Neural cell (in vitro differentiated cells): ENCODE data around the gene RABEP2. TPM values are rescaled to one million over a fixed set of nuclear protein-coding genes. Genes with fewer than 3 reads are reported as not detected.
"Not testable (repeated sequence)": the region's sequence is repeated elsewhere in the genome, so short reads cannot be mapped to it uniquely, and the experiment has no call there.

Experiments
- H2AFZ ChIP-seq: fragments of 200-600, 300-800 bp; sonication (generic), shearing (Covaris generic); 2 replicates; pipeline ENCODE4 v1.6.0; 2014; ENCODE audit warnings: low read depth, mild to moderate bottlenecking, antibody characterized with exemption, low read length, moderate library complexity
- H3F3A ChIP-seq: fragments of 200-600 bp; shearing (Covaris generic); 2 replicates; pipeline ENCODE4 v1.6.1; 2016; ENCODE audit warnings: mild to moderate bottlenecking, moderate library complexity, mixed read lengths, antibody characterized with exemption, low read length; ENCODE audit not compliant: insufficient read depth, poor library complexity, severe bottlenecking
- H3K27ac ChIP-seq: fragments of 200-600, 300-800 bp; sonication (generic), shearing (Covaris generic); 2 replicates; pipeline ENCODE4 v1.5.1; 2014; ENCODE audit warnings: mild to moderate bottlenecking, low read length, moderate library complexity
- H3K27me3 ChIP-seq: fragments of 300-800, 200-600 bp; sonication (generic), shearing (Covaris generic); 2 replicates; pipeline ENCODE4 v1.6.0; 2014; ENCODE audit warnings: mild to moderate bottlenecking, low read depth, low read length, moderate library complexity; ENCODE audit not compliant: insufficient read depth
- H3K36me3 ChIP-seq: fragments of 300-800, 200-600 bp; sonication (generic), shearing (Covaris generic); 2 replicates; pipeline ENCODE4 v1.5.1; 2014; ENCODE audit warnings: mild to moderate bottlenecking, antibody characterized with exemption, low read length, moderate library complexity; ENCODE audit not compliant: insufficient read depth
- H3K4me2 ChIP-seq: fragments of 300-800, 200-600 bp; sonication (generic), shearing (Covaris generic); 2 replicates; pipeline ENCODE4 v1.6.0; 2014; ENCODE audit warnings: mild to moderate bottlenecking, low read length
- H3K4me3 ChIP-seq: fragments of 300-800, 200-600 bp; sonication (generic), shearing (Covaris generic); 2 replicates; pipeline ENCODE4 v1.5.1; 2014; ENCODE audit warnings: mild to moderate bottlenecking, low read length, moderate library complexity
- H3K79me2 ChIP-seq: fragments of 200-600 bp; shearing (Covaris generic); replicated peaks from 2 replicates; pipeline ENCODE4 v1.6.0; 2014; ENCODE audit warnings: mild to moderate bottlenecking, low read length, moderate library complexity; ENCODE audit not compliant: insufficient read depth
- H3K9ac ChIP-seq: fragments of 300-800, 200-600 bp; sonication (generic), shearing (Covaris generic); 2 replicates; pipeline ENCODE4 v1.6.1; 2016; ENCODE audit warnings: mild to moderate bottlenecking, low read length, mixed read lengths
- H3K9me2 ChIP-seq: fragments of 200-600 bp; shearing (Covaris generic); 2 replicates; pipeline ENCODE4 v1.6.1; 2016; ENCODE audit warnings: mild to moderate bottlenecking, low read length, mixed read lengths; ENCODE audit not compliant: insufficient read depth
- H3K9me3 ChIP-seq: fragments of 200-600, 300-800 bp; sonication (generic), shearing (Covaris generic); 2 replicates; pipeline ENCODE4 v1.6.1; 2016; ENCODE audit warnings: mild to moderate bottlenecking, mixed run types, low read length, moderate library complexity, mixed read lengths
- H4K20me1 ChIP-seq: fragments of 200-600 bp; shearing (Covaris generic); 2 replicates; pipeline ENCODE4 v1.6.1; 2016; ENCODE audit warnings: mild to moderate bottlenecking, mixed run types; ENCODE audit not compliant: insufficient read depth
- CTCF ChIP-seq: fragments of 450-650 bp; IDR thresholded peaks from 2 replicates; pipeline ENCODE4 v1.5.1; 2014; ENCODE audit warnings: antibody characterized with exemption, mild to moderate bottlenecking, moderate library complexity; ENCODE audit not compliant: poor library complexity, severe bottlenecking
- EP300 ChIP-seq: fragments of 450-650 bp; conservative IDR thresholded peaks from 2 replicates; pipeline ENCODE4 v1.6.1; 2014; ENCODE audit warnings: antibody characterized with exemption, mild to moderate bottlenecking, moderate library complexity; ENCODE audit not compliant: poor library complexity, severe bottlenecking
- EZH2 ChIP-seq: fragments of 200-600, 300-800 bp; shearing (Covaris generic), sonication (generic); IDR thresholded peaks from 2 replicates; pipeline ENCODE4 v1.6.1; 2014; ENCODE audit warnings: antibody characterized with exemption, low read length, borderline replicate concordance, mild to moderate bottlenecking; ENCODE audit not compliant: insufficient read depth, poor library complexity, severe bottlenecking
- MXI1 ChIP-seq: fragments of 450-650 bp; conservative IDR thresholded peaks from 2 replicates; pipeline ENCODE4 v1.6.1; 2014; ENCODE audit warnings: antibody characterized with exemption, mild to moderate bottlenecking; ENCODE audit not compliant: poor library complexity, severe bottlenecking
- POLR2AphosphoS5 ChIP-seq: IDR thresholded peaks from 2 replicates; pipeline ENCODE4 v1.6.1; 2012
- RAD21 ChIP-seq: fragments of 450-650 bp; conservative IDR thresholded peaks from 2 replicates; pipeline ENCODE4 v1.6.1; 2014; ENCODE audit warnings: antibody characterized with exemption, mild to moderate bottlenecking, moderate library complexity
- REST ChIP-seq: IDR thresholded peaks from 2 replicates; pipeline ENCODE4 v1.6.1; 2012; ENCODE audit warnings: borderline replicate concordance
- SMC3 ChIP-seq: fragments of 450-650 bp; conservative IDR thresholded peaks from 2 replicates; pipeline ENCODE4 v1.6.1; 2014; ENCODE audit warnings: antibody characterized with exemption, mild to moderate bottlenecking, moderate library complexity; ENCODE audit not compliant: poor library complexity
- TAF1 ChIP-seq: IDR thresholded peaks from 2 replicates; pipeline ENCODE4 v1.6.1; 2012; ENCODE audit warnings: low read depth
- polyA plus RNA-seq: library from polyadenylated mRNA; depleted of rRNA; stranded (reverse); fragments of >200 nt; gene quantifications from 2 replicates; pipeline ENCODE4 v1.2.3, GENCODE V29; 2014

The RABEP2 gene
- polyA plus RNA-seq, 1 donor from 2014 or later, result 27.5 TPM

DNA sequence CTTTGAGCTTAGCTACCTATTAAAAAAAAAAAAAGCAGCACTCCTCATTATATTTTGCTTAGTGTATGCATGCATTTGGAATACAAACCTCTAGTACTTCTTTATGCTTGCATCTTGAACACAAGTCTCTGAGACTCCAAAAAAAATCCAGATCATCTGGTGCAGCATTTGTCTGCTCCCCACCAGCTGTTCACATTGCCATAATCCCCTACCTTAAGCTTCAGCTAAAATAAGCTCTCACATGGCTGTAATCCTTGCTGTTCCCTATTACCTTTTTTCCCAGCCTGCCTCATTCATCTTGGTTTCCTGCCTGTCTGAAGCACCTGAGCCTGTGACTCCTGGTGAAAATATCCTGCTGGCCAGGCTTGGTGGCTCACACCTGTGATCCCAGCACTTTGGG lies 18.2 kb upstream of the RABEP2 start:
- Histone ChIP-seq H3K27me3 (no peaks in the 10 kb centered on the region), H3K9me3 (no peaks in the 10 kb centered on the region), H4K20me1 (no peaks in the 10 kb centered on the region), H3K79me2 (no peaks in the 10 kb centered on the region), H3K36me3 (no peaks in the 10 kb centered on the region), H2AFZ (no peak overlapping the region), H3K9me2 (no peaks in the 10 kb centered on the region), H3K4me3 (no peak overlapping the region), H3K27ac (no peak overlapping the region), H3K9ac (no peak overlapping the region), H3F3A (no peaks in the 10 kb centered on the region), H3K4me2 (no peak overlapping the region)
- TF ChIP-seq TAF1 (no peak), POLR2AphosphoS5 (no peak), REST (no peak), MXI1 (no peak), SMC3 (no peak), RAD21 (no peak), CTCF (no peak), EP300 (no peak), EZH2 (no peak)

GRCh38 chr16:28939825-28940224 lies 14.8 kb upstream of the RABEP2 start:
- H3K9me2 ChIP-seq, H3K4me2 ChIP-seq, H3K27ac ChIP-seq, H3K9me3 ChIP-seq, H3K79me2 ChIP-seq, H3K27me3 ChIP-seq, H2AFZ ChIP-seq, H4K20me1 ChIP-seq, H3F3A ChIP-seq, H3K9ac ChIP-seq, H3K36me3 ChIP-seq, H3K4me3 ChIP-seq: not testable (repeated sequence)

DNA sequence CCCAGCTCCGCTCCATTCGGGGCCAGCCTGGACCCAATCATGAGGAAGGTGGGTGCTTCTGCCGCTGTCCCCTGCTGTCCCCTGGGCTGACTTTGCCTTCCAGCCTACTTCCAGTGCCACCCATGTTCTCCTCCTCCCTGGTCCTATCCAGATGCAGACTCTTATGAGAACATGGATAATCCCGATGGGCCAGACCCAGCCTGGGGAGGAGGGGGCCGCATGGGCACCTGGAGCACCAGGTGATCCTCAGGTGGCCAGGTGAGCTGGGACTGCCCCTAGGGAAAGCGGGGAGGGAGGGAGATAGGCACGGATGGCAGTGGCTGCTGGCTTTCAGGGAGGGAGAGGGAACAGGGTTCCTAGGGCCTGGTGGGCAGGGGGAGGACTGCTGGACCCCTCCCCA lies 13.7 kb upstream of the RABEP2 start:
- H3K27ac ChIP-seq, result no peak overlapping the region
- H2AFZ ChIP-seq, result no peak overlapping the region
- H3F3A ChIP-seq, result no peaks in the 10 kb centered on the region
- no peak overlapping the region for H3K4me3 ChIP-seq
- TF ChIP-seq RAD21 (no peak), MXI1 (no peak), EP300 (no peak), CTCF (no peak), SMC3 (no peak)
- no peaks in the 10 kb centered on the region for H4K20me1 ChIP-seq
- no peaks in the 10 kb centered on the region for H3K36me3 ChIP-seq
- H3K79me2 ChIP-seq, result no peaks in the 10 kb centered on the region
- no peaks in the 10 kb centered on the region for H3K27me3 ChIP-seq
- no peaks in the 10 kb centered on the region for H3K9me2 ChIP-seq
- no peak overlapping the region for H3K9ac ChIP-seq
- no peaks in the 10 kb centered on the region for H3K9me3 ChIP-seq
- no peak overlapping the region for H3K4me2 ChIP-seq
